Upper lobe of left lung (tissue), 6 donors: ENCODE data around the gene SELENOO. TPM values are rescaled to one million over a fixed set of nuclear protein-coding genes. Genes with fewer than 3 reads are reported as not detected.

Source experiments
- ATAC-seq, 2 donors: fragments of 200-7000 bp; cut with Tn5 transposase; one replicate each; pipeline ENCODE4 v1.9.1; 2022; ENCODE audit warnings: mild to moderate bottlenecking in 2 of 2, moderate library complexity in 2 of 2; ENCODE audit not compliant: low FRiP score in 2 of 2
- DNase-seq, 2 donors: peaks; one replicate each; pipeline ENCODE4 v3.0.0-alpha.2; 2019 to 2020
- H3K27ac ChIP-seq, 4 donors: fragments of 200-600 bp; sonication (generic); one replicate each; pipeline ENCODE4 v1.5.1; 2016 to 2019
- H3K27me3 ChIP-seq, 4 donors: fragments of 200-600 bp; sonication (generic); one replicate each; pipeline ENCODE4 v1.5.1; 2017 to 2019
- H3K36me3 ChIP-seq, 4 donors: fragments of 200-600 bp; sonication (generic); one replicate each; pipeline ENCODE4 v1.5.1; 2016 to 2019
- H3K4me1 ChIP-seq, 4 donors: fragments of 200-600 bp; sonication (generic); one replicate each; pipeline ENCODE4 v1.5.1; 2018 to 2019
- H3K4me3 ChIP-seq, 4 donors: fragments of 200-600 bp; sonication (generic); one replicate each; pipeline ENCODE4 v1.5.1; 2017 to 2019; ENCODE audit warnings: mild to moderate bottlenecking in 2 of 4, moderate library complexity in 1 of 4
- H3K9me3 ChIP-seq, 4 donors: fragments of 200-600 bp; sonication (generic); one replicate each; pipeline ENCODE4 v1.5.1; 2018 to 2019
- CTCF ChIP-seq, 6 experiments: fragments of 450-650 bp in 4 of 6; fragments of 200-600 bp in 2 of 6; sonication (generic) in 2 of 6; IDR thresholded peaks; one replicate each; pipeline ENCODE4 v1.5.1; 2016 to 2019; ENCODE audit warnings: antibody characterized with exemption in 6 of 6
- EP300 ChIP-seq, 4 donors: sonication (generic); formaldehyde crosslinking; IDR thresholded peaks; one replicate each; pipeline ENCODE4 v1.5.1; 2017; ENCODE audit warnings: antibody characterized with exemption in 4 of 4, control low read depth in 2 of 4
- POLR2A ChIP-seq, 4 donors: fragments of 450-650 bp; IDR thresholded peaks; one replicate each; pipeline ENCODE4 v1.5.1; 2016 to 2017; ENCODE audit warnings: antibody characterized with exemption in 4 of 4, mild to moderate bottlenecking in 2 of 4
- POLR2AphosphoS5 ChIP-seq, 2 donors: sonication (generic); formaldehyde crosslinking; IDR thresholded peaks; one replicate each; pipeline ENCODE4 v1.5.1; 2017; ENCODE audit warnings: antibody characterized with exemption in 2 of 2
- WGBS, 2 donors: methylation state at CpG; one replicate each; pipeline ENCODE4 v1.1.5; 2017 to 2018; 5-methylcytosine and 5-hydroxymethylcytosine counted together
- total RNA-seq, 6 donors: library from RNA; depleted of rRNA in 4 of 6; stranded (reverse); fragments of >200 nt in 4 of 6; gene quantifications; one replicate each; pipeline versions ENCODE4 v1.1.0 to v1.2.1, GENCODE V29; 2016 to 2021
- donor health status: DM: no; HTN: no; CAD: no; lungs with moderate emphysema.
- donor health status: DM: no; HTN: yes; CAD: no; lungs with severe emphysema.

SELENOO gene
- total RNA-seq, 6 donors from 2014 or later = 23.1 to 102 (median 28.9) TPM

- Histone ChIP-seq H3K27ac (no peak overlapping the region), H3K9me3 (no peaks in the 10 kb centered on the region), H3K27me3 (no peaks in the 10 kb centered on the region), H3K4me3 (no peak overlapping the region), H3K4me1 (peaks cover 13 to 32% (median 19%) of the 10 kb centered on the region in 4 donors), H3K36me3 (peaks cover 12 to 84% (median 71%) of the 10 kb centered on the region in 4 donors)
- no peak for ATAC-seq
- DNase-seq = peak in 1 of 2 donors; percentile 80
- WGBS, 2 donors = 88 to 93% methylated on average over 17 to 30 of the region's 32 CpGs
- TF ChIP-seq CTCF (IDR thresholded peaks at IDR 0.05) = no peak
- TF ChIP-seq EP300 (IDR thresholded peaks at IDR 0.05) = no peak
- no peak for TF ChIP-seq POLR2A (IDR thresholded peaks at IDR 0.05)
- TF ChIP-seq POLR2AphosphoS5 (IDR thresholded peaks at IDR 0.05) = no peak
These were observed 9.7 kb downstream of the SELENOO start for GRCh38 chr22:50210378-50211139.

- Histone ChIP-seq H3K9me3 (no peaks in the 10 kb centered on the region), H3K4me1 (peaks cover 13 to 28% (median 19%) of the 10 kb centered on the region in 4 donors), H3K4me3 (no peak overlapping the region), H3K36me3 (peaks cover 15 to 90% (median 76%) of the 10 kb centered on the region in 4 donors), H3K27me3 (no peaks in the 10 kb centered on the region), H3K27ac (no peak overlapping the region)
- DNase-seq = no peak
- 92 to 95% methylated on average over 14 of the region's 14 CpGs for WGBS, 2 donors
- no peak for ATAC-seq
- TF ChIP-seq CTCF (IDR thresholded peaks at IDR 0.05) = no peak
These were observed 10.3 kb downstream of the SELENOO start for GRCh38 chr22:50211147-50211546.

DNA sequence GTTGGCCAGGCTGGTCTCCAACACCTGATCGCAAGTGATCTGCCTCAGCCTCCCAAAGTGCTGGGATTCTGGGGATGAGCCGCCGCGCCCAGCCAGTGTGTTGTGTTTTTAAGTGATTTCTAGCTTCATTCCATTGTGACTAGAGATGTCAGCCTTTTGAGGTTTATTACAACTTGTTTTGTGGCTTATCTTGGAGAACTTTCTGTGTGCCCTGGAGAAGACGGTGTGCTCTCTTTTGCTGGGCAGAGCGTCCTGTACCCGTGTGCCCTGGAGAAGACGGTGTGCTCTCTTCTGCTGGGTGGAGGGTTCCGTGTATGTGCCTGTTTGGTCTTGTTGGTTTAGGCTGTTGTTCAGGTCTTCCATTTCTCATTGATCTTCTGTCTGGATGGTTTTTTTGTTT lies 12.5 kb downstream of the SELENOO start:
- peaks cover 27 to 93% (median 83%) of the 10 kb centered on the region in 4 donors for H3K36me3 ChIP-seq

GRCh38 chr22:50215297-50216054 lies 14.7 kb downstream of the SELENOO start:
- Histone ChIP-seq H3K27me3 (no peaks in the 10 kb centered on the region), H3K4me1 (peaks cover 0 to 4% (median 2%) of the 10 kb centered on the region in 4 donors), H3K36me3 (peaks cover 30 to 97% (median 83%) of the 10 kb centered on the region in 4 donors), H3K27ac (no peak overlapping the region), H3K4me3 (no peak overlapping the region), H3K9me3 (no peaks in the 10 kb centered on the region)
- ATAC-seq (no peak), DNase-seq (peak in 1 of 2 donors; percentile 65)
- no peak for TF ChIP-seq EP300 (IDR thresholded peaks at IDR 0.05)
- no peak for TF ChIP-seq CTCF (IDR thresholded peaks at IDR 0.05)
- no peak for TF ChIP-seq POLR2AphosphoS5 (IDR thresholded peaks at IDR 0.05)
- no peak for TF ChIP-seq POLR2A (IDR thresholded peaks at IDR 0.05)
- 80 to 87% methylated on average over 12 to 13 of the region's 17 CpGs for WGBS, 2 donors

More for the DNA sequence above, 12.5 kb downstream of the SELENOO start:
- no peak overlapping the region for H3K27ac ChIP-seq
- no peaks in the 10 kb centered on the region for H3K9me3 ChIP-seq
- no peak overlapping the region for H3K4me3 ChIP-seq
- TF ChIP-seq POLR2AphosphoS5 (IDR thresholded peaks at IDR 0.05) = no peak
- no peak for TF ChIP-seq CTCF (IDR thresholded peaks at IDR 0.05)
- TF ChIP-seq POLR2A (IDR thresholded peaks at IDR 0.05) = no peak
- no peak for TF ChIP-seq EP300 (IDR thresholded peaks at IDR 0.05)
- H3K27me3 ChIP-seq = no peaks in the 10 kb centered on the region
- peaks cover 0 to 11% (median 7%) of the 10 kb centered on the region in 4 donors for H3K4me1 ChIP-seq
- ATAC-seq = no peak
- WGBS, 2 donors = 95 to 96% methylated on average over 8 to 9 of the region's 9 CpGs
- peak in 1 of 2 donors; percentile 34 for DNase-seq
